ENCODE measurements around the gene BFSP2. TPM values are rescaled to one million over a fixed set of nuclear protein-coding genes. Genes with fewer than 3 reads are reported as not detected.

BFSP2 gene
- total and polyA plus RNA-seq, 2 experiments from 2014 or later = not detected

GRCh38 chr3:133394561-133395311 is 5.1 kb upstream of the BFSP2 start:
- no peaks in the 10 kb centered on the region for H4K20me1 ChIP-seq (ENCODE audit: insufficient read depth)
- no peak overlapping the region; the same call in 1 of the 2 replicates for H3K4me3 ChIP-seq
- no peaks in the 10 kb centered on the region for H3K36me3 ChIP-seq (ENCODE audit: low read depth)
- H3K4me2 ChIP-seq (ENCODE audit: unreplicated experiment) = no peak overlapping the region
- H3K9ac ChIP-seq = no peak overlapping the region
- peaks cover 10% of the 10 kb centered on the region for H3K4me1 ChIP-seq (ENCODE audit: insufficient read depth)
- H3K9me2 ChIP-seq (ENCODE audit: insufficient read depth) = no peaks in the 10 kb centered on the region
- no peaks in the 10 kb centered on the region for H3K79me2 ChIP-seq (ENCODE audit: insufficient read depth)
- in situ Hi-C loops (cut with MboI) = no loop called here
- 16 to 33% methylated on average over 1 of the region's 1 CpG for WGBS, 2 experiments (ENCODE audit: low coverage in 1 of 2, low lambda C conversion rate in 2 of 2, missing lambda C conversion rate in 2 of 2)
- no peak overlapping the region for H3K27ac ChIP-seq
- peaks cover 14% of the 10 kb centered on the region for H3F3A ChIP-seq (ENCODE audit: insufficient read depth)
- H2AFZ ChIP-seq = peak overlapping the region; percentile 33; the same call in 1 of the 2 replicates
- no peaks in the 10 kb centered on the region; the same call in 1 of the 2 replicates for H3K27me3 ChIP-seq (replicated peaks; ENCODE audit: insufficient read depth)
- DNase-seq = peak; percentile 8
- no peaks in the 10 kb centered on the region for H3K9me3 ChIP-seq (ENCODE audit: low read depth)
- TF ChIP-seq EZH2 (IDR thresholded peaks at IDR 0.05; ENCODE audit: insufficient read depth, poor library complexity, severe bottlenecking) (no peak), EZH2phosphoT487 (IDR thresholded peaks at IDR 0.05; ENCODE audit: insufficient read depth, low read depth) (no peak)

- in situ Hi-C loops (cut with MboI) = no loop called here
- H3K4me2 ChIP-seq (ENCODE audit: unreplicated experiment) = no peak overlapping the region
- TF ChIP-seq EZH2 (IDR thresholded peaks at IDR 0.05; ENCODE audit: insufficient read depth, poor library complexity, severe bottlenecking) = no peak
- TF ChIP-seq EZH2phosphoT487 (IDR thresholded peaks at IDR 0.05; ENCODE audit: insufficient read depth, low read depth) = no peak
- no peak overlapping the region for H2AFZ ChIP-seq
- no peak overlapping the region for H3K4me3 ChIP-seq
- no peaks in the 10 kb centered on the region for H3K9me3 ChIP-seq (ENCODE audit: low read depth)
- H3K9ac ChIP-seq = no peak overlapping the region
- 62 to 67% methylated on average over 10 of the region's 10 CpGs for WGBS, 2 experiments (ENCODE audit: low coverage in 1 of 2, low lambda C conversion rate in 2 of 2, missing lambda C conversion rate in 2 of 2)
- peaks cover 14% of the 10 kb centered on the region for H3F3A ChIP-seq (ENCODE audit: insufficient read depth)
- DNase-seq = no peak
- H3K79me2 ChIP-seq (ENCODE audit: insufficient read depth) = no peaks in the 10 kb centered on the region
- no peaks in the 10 kb centered on the region for H3K9me2 ChIP-seq (ENCODE audit: insufficient read depth)
- no peak overlapping the region for H3K27ac ChIP-seq
- H4K20me1 ChIP-seq (ENCODE audit: insufficient read depth) = no peaks in the 10 kb centered on the region
- H3K4me1 ChIP-seq (ENCODE audit: insufficient read depth) = peaks cover 10% of the 10 kb centered on the region
- H3K27me3 ChIP-seq (replicated peaks; ENCODE audit: insufficient read depth) = no peaks in the 10 kb centered on the region; the same call in 1 of the 2 replicates
- no peaks in the 10 kb centered on the region for H3K36me3 ChIP-seq (ENCODE audit: low read depth)
These were observed 3.0 kb upstream of the BFSP2 start for GRCh38 chr3:133396906-133397305.

GRCh38 chr3:133401374-133402135 is 1.7 kb downstream of the BFSP2 start:
- H3K9me3 ChIP-seq (ENCODE audit: low read depth) = no peaks in the 10 kb centered on the region
- no peaks in the 10 kb centered on the region for H3K36me3 ChIP-seq (ENCODE audit: low read depth)
- DNase-seq = no peak
- no peak for TF ChIP-seq EZH2phosphoT487 (IDR thresholded peaks at IDR 0.05; ENCODE audit: insufficient read depth, low read depth)
- no peak for TF ChIP-seq EZH2 (IDR thresholded peaks at IDR 0.05; ENCODE audit: insufficient read depth, poor library complexity, severe bottlenecking)
- H4K20me1 ChIP-seq (ENCODE audit: insufficient read depth) = no peaks in the 10 kb centered on the region
- H3K9ac ChIP-seq = no peak overlapping the region
- no peaks in the 10 kb centered on the region; the same call in 1 of the 2 replicates for H3K27me3 ChIP-seq (replicated peaks; ENCODE audit: insufficient read depth)
- no peaks in the 10 kb centered on the region for H3F3A ChIP-seq (ENCODE audit: insufficient read depth)
- in situ Hi-C loops (cut with MboI) = no loop called here
- H3K27ac ChIP-seq = no peak overlapping the region
- H3K4me2 ChIP-seq (ENCODE audit: unreplicated experiment) = no peak overlapping the region
- no peaks in the 10 kb centered on the region for H3K4me1 ChIP-seq (ENCODE audit: insufficient read depth)
- no peaks in the 10 kb centered on the region for H3K9me2 ChIP-seq (ENCODE audit: insufficient read depth)
- no peaks in the 10 kb centered on the region for H3K79me2 ChIP-seq (ENCODE audit: insufficient read depth)
- H2AFZ ChIP-seq = no peak overlapping the region
- H3K4me3 ChIP-seq = no peak overlapping the region
- WGBS, 2 experiments (ENCODE audit: low coverage in 1 of 2, low lambda C conversion rate in 2 of 2, missing lambda C conversion rate in 2 of 2) = 31 to 46% methylated on average over 2 of the region's 2 CpGs

DNA sequence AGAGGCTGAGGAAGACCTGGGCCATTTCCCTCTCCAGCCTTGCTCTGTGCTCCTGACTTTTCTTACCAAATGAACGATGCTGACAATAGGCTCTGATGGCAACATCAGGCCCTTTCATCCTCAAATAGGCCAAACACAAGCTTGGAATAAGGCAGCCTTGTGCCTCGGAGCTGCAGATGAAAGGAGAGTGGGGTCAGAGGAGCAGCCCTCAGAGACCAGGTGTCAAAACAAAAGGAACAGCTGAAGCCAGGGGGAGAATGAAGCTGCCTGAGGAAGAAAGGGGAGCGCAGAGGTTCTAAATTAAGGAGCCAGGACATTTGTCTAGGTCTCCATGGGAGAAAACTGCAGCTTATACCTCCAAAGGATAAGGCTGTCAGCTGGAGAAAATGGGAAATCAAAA is 5.1 kb downstream of the BFSP2 start:
- TF ChIP-seq EZH2phosphoT487 (IDR thresholded peaks at IDR 0.05; ENCODE audit: insufficient read depth, low read depth) = no peak
- no peak for TF ChIP-seq EZH2 (IDR thresholded peaks at IDR 0.05; ENCODE audit: insufficient read depth, poor library complexity, severe bottlenecking)
- 50 to 56% methylated on average over 3 of the region's 3 CpGs for WGBS, 2 experiments (ENCODE audit: low coverage in 1 of 2, low lambda C conversion rate in 2 of 2, missing lambda C conversion rate in 2 of 2)
- no peak overlapping the region for H3K27ac ChIP-seq
- no peaks in the 10 kb centered on the region for H3K27me3 ChIP-seq (replicated peaks; ENCODE audit: insufficient read depth)
- H4K20me1 ChIP-seq (ENCODE audit: insufficient read depth) = no peaks in the 10 kb centered on the region
- H3K4me2 ChIP-seq (ENCODE audit: unreplicated experiment) = no peak overlapping the region
- no peak for DNase-seq
- no peak overlapping the region for H2AFZ ChIP-seq
- no peaks in the 10 kb centered on the region for H3K36me3 ChIP-seq (ENCODE audit: low read depth)
- peaks cover 14% of the 10 kb centered on the region for H3K4me1 ChIP-seq (ENCODE audit: insufficient read depth)
- H3K79me2 ChIP-seq (ENCODE audit: insufficient read depth) = no peaks in the 10 kb centered on the region
- in situ Hi-C loops (cut with MboI) = no loop called here
- H3F3A ChIP-seq (ENCODE audit: insufficient read depth) = 0 out of 2 replicates have a peak, but pooled peaks cover 7% of the 10 kb centered on the region
- no peaks in the 10 kb centered on the region for H3K9me2 ChIP-seq (ENCODE audit: insufficient read depth)
- H3K4me3 ChIP-seq = no peak overlapping the region
- no peak overlapping the region for H3K9ac ChIP-seq
- H3K9me3 ChIP-seq (ENCODE audit: low read depth) = no peaks in the 10 kb centered on the region

All from GM23248 (cell line).